Kidney (tissue), 14 donors: Measurements from ENCODE around the gene GTF2F2. TPM values are rescaled to one million over a fixed set of nuclear protein-coding genes. Genes with fewer than 3 reads are reported as not detected.

Experiments used
- DNase-seq, 5 donors: peaks; one replicate each; pipeline ENCODE4 v3.0.0-alpha.2; 2013 to 2020
- FAIRE-seq: peaks from 2 replicates; lab custom pipeline; 2012; peaks lifted over from hg19 to GRCh38; lab: Jason Lieb, UNC
- H3K27ac ChIP-seq, 2 donors: one replicate each; pipeline ENCODE4 v1.7.0; 2013; ENCODE audit warnings: low read depth in 2 of 2, low read length in 2 of 2, inconsistent platforms in 1 of 2
- H3K27me3 ChIP-seq: one replicate; pipeline ENCODE4 v1.7.1; 2013; ENCODE audit warnings: low read length, inconsistent platforms; ENCODE audit not compliant: control insufficient read depth, insufficient read depth
- H3K36me3 ChIP-seq, 3 donors: one replicate each; pipeline versions ENCODE4 v1.7.0 to v1.7.1; 2013; ENCODE audit warnings: low read length in 3 of 3, control low read depth in 1 of 3, inconsistent platforms in 1 of 3; ENCODE audit not compliant: insufficient read depth in 3 of 3, control insufficient read depth in 2 of 3
- H3K4me1 ChIP-seq, 3 donors: one replicate each; pipeline versions ENCODE4 v1.7.0 to v1.7.1; 2013; ENCODE audit warnings: low read length in 3 of 3, inconsistent platforms in 1 of 3, low read depth in 1 of 3; ENCODE audit not compliant: control insufficient read depth in 2 of 3, insufficient read depth in 2 of 3
- H3K4me3 ChIP-seq, 3 donors: one replicate each; pipeline versions ENCODE4 v1.7.0 to v1.8.1; 2013; ENCODE audit warnings: low read length in 3 of 3, control low read depth in 1 of 3, inconsistent platforms in 1 of 3
- H3K9ac ChIP-seq, 3 donors: one replicate each; pipeline versions ENCODE4 v1.7.0 to v1.7.1; 2013; ENCODE audit warnings: low read length in 3 of 3, control low read depth in 1 of 3, inconsistent platforms in 1 of 3
- H3K9me3 ChIP-seq, 3 donors: one replicate each; pipeline versions ENCODE4 v1.7.0 to v1.7.1; 2013; ENCODE audit warnings: low read length in 3 of 3, control low read depth in 1 of 3, inconsistent platforms in 1 of 3; ENCODE audit not compliant: control insufficient read depth in 2 of 3, insufficient read depth in 1 of 3
- intact Hi-C: fragments of 100-400 bp; cut with DNase I; formaldehyde crosslinking; loops from one replicate; pipeline ENCODE4 v1.11.1; 2022
- polyA plus RNA-seq: library from polyadenylated mRNA; stranded (reverse); fragments of 350-450 nt; fragmentation: Illumina TruSeq; extraction: RNeasy Lipid Tissue Mini Kit (QIAGEN cat#74804); gene quantifications from one replicate; pipeline ENCODE4 v1.2.3, GENCODE V29; 2014; ENCODE audit warnings: low read depth, low replicate concordance; ENCODE audit not compliant: insufficient read depth
- total RNA-seq: library from RNA; stranded (reverse); fragmentation: NEBNext Ultra II Directional; extraction: Animal tissue kit (Norgen Biotek cat#: 25700); gene quantifications from one replicate; pipeline ENCODE4 v1.2.1, GENCODE V29; 2021
- TF ChIP-seq, protein P1 (sequence below): IDR thresholded peaks from 3 replicates; pipeline ENCODE4 v1.5.1; 2012; ENCODE audit warnings: mild to moderate bottlenecking, moderate library complexity, borderline replicate concordance; ENCODE audit not compliant: insufficient read depth; ENCODE audit errors: extremely low read depth
- donor health status: control.
- donor health status: control.
- donor health status: control.
- donor health status: control.
- donor health status: control.
- donor health status: DM: yes; HTN: yes; CAD: no.
- donor health status: Normal renal cell carcinoma (clear cell type).

The GTF2F2 gene
- total and polyA plus RNA-seq, 2 donors from 2014 or later, result 16.6 to 17.3 TPM

DNA sequence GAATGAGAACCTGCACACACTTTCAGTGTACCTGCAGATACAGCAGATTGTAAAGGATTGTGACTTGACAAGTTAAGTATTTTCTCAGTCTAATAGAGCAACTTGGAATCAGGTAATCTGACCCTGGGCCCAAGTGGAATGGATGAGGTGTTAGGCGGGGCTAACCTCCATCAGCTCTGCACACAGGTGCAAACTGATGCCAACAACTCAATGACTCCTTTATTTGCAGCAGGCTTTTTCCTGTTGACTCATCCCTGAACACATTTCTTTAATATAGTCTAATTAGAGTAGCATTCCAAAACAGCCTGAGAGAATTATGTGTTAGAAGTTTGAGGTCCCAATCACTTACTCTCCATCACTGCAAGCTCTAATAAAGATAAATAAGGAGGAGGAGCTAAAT is 171.9 kb downstream of the GTF2F2 start:
- no peaks in the 10 kb centered on the region for H3K9me3 ChIP-seq
- intact Hi-C loops, result no loop called here
- FAIRE-seq, result no peak

DNA sequence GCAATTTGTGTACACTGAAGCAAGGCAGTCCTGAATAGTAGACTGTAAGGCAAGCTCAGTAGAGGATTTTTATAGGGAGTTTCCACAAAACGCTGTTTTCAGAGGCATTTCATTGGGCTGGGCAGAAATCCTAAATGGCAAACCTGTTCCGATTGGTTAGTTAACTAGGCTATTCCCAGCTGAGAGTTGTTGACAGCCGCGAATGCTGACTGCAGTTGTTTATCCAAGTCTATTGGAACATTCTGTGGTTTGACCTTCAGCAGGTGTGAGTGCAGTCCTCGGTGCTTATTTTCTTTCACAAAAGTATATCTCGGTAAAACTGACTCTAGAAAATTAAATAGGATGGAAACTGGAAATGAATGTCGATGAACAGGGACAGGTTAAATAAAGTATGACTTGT is 175.2 kb downstream of the GTF2F2 start:
- no peaks in the 10 kb centered on the region for H3K27me3 ChIP-seq
- H3K4me1 ChIP-seq, result no peaks in the 10 kb centered on the region
- FAIRE-seq (no peak), DNase-seq (peak in 1 of 5 donors; percentile 41)
- H3K9me3 ChIP-seq, result no peaks in the 10 kb centered on the region
- peak overlapping the region in 1 of 3 donors; percentile 18 for H3K4me3 ChIP-seq
- peak overlapping the region in 1 of 2 donors; percentile 53 for H3K27ac ChIP-seq
- H3K36me3 ChIP-seq, result no peaks in the 10 kb centered on the region
- TF ChIP-seq, protein P1, sequence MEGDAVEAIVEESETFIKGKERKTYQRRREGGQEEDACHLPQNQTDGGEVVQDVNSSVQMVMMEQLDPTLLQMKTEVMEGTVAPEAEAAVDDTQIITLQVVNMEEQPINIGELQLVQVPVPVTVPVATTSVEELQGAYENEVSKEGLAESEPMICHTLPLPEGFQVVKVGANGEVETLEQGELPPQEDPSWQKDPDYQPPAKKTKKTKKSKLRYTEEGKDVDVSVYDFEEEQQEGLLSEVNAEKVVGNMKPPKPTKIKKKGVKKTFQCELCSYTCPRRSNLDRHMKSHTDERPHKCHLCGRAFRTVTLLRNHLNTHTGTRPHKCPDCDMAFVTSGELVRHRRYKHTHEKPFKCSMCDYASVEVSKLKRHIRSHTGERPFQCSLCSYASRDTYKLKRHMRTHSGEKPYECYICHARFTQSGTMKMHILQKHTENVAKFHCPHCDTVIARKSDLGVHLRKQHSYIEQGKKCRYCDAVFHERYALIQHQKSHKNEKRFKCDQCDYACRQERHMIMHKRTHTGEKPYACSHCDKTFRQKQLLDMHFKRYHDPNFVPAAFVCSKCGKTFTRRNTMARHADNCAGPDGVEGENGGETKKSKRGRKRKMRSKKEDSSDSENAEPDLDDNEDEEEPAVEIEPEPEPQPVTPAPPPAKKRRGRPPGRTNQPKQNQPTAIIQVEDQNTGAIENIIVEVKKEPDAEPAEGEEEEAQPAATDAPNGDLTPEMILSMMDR, result no peak
- no peak overlapping the region for H3K9ac ChIP-seq
- intact Hi-C loops, result no loop called here

More for the DNA sequence above, 171.9 kb downstream of the GTF2F2 start:
- H3K36me3 ChIP-seq, result no peaks in the 10 kb centered on the region
- DNase-seq, result no peak
- no peak overlapping the region for H3K9ac ChIP-seq
- TF ChIP-seq, protein P1, result no peak
- H3K27me3 ChIP-seq, result no peaks in the 10 kb centered on the region
- no peaks in the 10 kb centered on the region for H3K4me1 ChIP-seq
- no peak overlapping the region for H3K27ac ChIP-seq
- H3K4me3 ChIP-seq, result no peak overlapping the region

DNA sequence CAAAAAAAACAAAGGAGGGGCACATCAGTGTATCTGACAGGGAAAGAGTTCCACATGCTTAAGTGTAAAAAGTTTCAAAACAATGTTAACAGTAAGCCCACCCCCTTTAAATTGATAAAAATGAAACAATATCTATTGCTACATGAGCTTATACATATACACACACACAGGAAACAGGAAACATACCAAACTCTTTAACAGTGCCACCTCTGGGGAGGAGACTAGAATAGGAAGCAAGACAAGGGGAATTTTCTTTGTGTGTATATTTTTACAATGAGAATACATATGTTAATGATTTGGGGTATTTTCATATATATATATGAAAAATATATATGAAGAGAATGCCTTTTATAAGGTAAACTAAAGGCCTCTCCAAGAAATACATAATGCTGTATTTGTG is 175.9 kb downstream of the GTF2F2 start:
- no peaks in the 10 kb centered on the region for H3K4me1 ChIP-seq
- H3K9me3 ChIP-seq, result no peaks in the 10 kb centered on the region
- no peak overlapping the region for H3K9ac ChIP-seq
- H3K4me3 ChIP-seq, result no peak overlapping the region
- DNase-seq (no peak), FAIRE-seq (no peak)
- TF ChIP-seq, protein P1, result no peak
- H3K36me3 ChIP-seq, result no peaks in the 10 kb centered on the region
- H3K27ac ChIP-seq, result peak overlapping the region in 1 of 2 donors; percentile 53
- H3K27me3 ChIP-seq, result no peaks in the 10 kb centered on the region
- intact Hi-C loops, result no loop called here

DNA sequence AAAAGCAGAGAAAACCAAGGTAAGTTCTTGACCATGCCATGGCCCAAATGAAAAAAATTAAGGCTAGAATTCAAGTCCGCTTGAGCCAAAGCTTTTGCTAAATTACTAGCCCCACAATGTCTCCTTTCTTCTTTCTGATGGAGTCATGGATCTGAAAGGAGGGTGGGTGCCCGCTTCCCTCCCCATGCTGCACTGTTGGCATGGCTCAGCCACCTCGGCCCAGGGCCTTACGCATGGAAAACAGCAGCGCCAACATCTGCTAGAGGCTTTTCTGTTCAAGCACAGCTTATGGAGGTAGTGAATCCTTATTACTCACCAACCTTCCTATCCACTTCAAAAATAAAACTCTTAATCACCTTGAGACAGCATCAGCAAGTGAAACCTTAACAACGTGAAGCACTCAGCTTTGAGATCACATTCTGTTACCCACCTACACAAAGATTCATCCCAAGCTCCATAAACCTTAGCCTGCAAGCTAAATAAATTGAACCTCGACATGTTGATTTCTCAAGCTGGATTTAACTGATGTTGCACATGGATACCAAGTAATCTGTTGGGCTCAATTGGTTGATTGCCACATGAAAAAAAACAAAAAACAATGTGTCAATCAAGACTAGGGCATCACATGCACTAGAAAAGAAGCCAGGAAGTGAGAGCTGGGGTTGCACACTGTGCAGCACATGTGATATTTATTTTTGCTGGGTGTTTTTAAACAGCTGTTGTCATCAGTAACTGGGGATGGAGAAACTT is 177.3 kb downstream of the GTF2F2 start:
- H3K4me3 ChIP-seq, result no peak overlapping the region
- H3K27ac ChIP-seq, result no peak overlapping the region
- no peaks in the 10 kb centered on the region for H3K4me1 ChIP-seq
- no peaks in the 10 kb centered on the region for H3K9me3 ChIP-seq
- intact Hi-C loops, result no loop called here
- H3K36me3 ChIP-seq, result no peaks in the 10 kb centered on the region
- DNase-seq (no peak), FAIRE-seq (no peak)
- no peak overlapping the region for H3K9ac ChIP-seq
- no peaks in the 10 kb centered on the region for H3K27me3 ChIP-seq
- TF ChIP-seq, protein P1, result no peak
